Right lobe of liver (tissue), 6 donors: ENCODE results near the gene PLVAP. TPM values are rescaled to one million over a fixed set of nuclear protein-coding genes. Genes with fewer than 3 reads are reported as not detected.

Experiments used
- ATAC-seq, 4 donors: fragments of 200-7000 bp; cut with Tn5 transposase; one replicate each; pipeline ENCODE4 v1.9.1; 2020; ENCODE audit warnings: mild to moderate bottlenecking in 4 of 4, moderate library complexity in 4 of 4
- DNase-seq, 3 donors: peaks; one replicate each; pipeline ENCODE4 v3.0.0-alpha.2; 2020
- H3K27ac ChIP-seq, 3 donors: fragments of 200-600 bp; one replicate each; pipeline ENCODE4 v1.8.0; 2022
- H3K27me3 ChIP-seq, 2 donors: fragments of 200-600 bp; one replicate each; pipeline ENCODE4 v1.8.0; 2022
- H3K36me3 ChIP-seq, 4 donors: fragments of 200-600 bp; sonication (generic) in 1 of 4; one replicate each; pipeline versions ENCODE4 v1.5.1 to v1.8.0; 2017 to 2022; ENCODE audit warnings: control low read depth in 1 of 4
- H3K4me1 ChIP-seq, 4 donors: fragments of 200-600 bp; sonication (generic) in 1 of 4; one replicate each; pipeline versions ENCODE4 v1.5.1 to v1.8.0; 2017 to 2022; ENCODE audit warnings: control low read depth in 1 of 4
- H3K4me3 ChIP-seq, 3 donors: fragments of 200-600 bp; one replicate each; pipeline ENCODE4 v1.8.0; 2022
- H3K9me3 ChIP-seq, 4 donors: fragments of 200-600 bp; sonication (generic) in 1 of 4; one replicate each; pipeline versions ENCODE4 v1.5.1 to v1.8.0; 2017 to 2022; ENCODE audit warnings: control low read depth in 1 of 4
- CTCF ChIP-seq, 4 donors: fragments of 200-600 bp in 3 of 4; fragments of 450-650 bp in 1 of 4; IDR thresholded peaks; one replicate each; pipeline versions ENCODE4 v1.5.1 to v1.8.0; 2016 to 2022; ENCODE audit warnings: antibody characterized with exemption in 4 of 4, mild to moderate bottlenecking in 2 of 4
- POLR2A ChIP-seq: fragments of 450-650 bp; IDR thresholded peaks from one replicate; pipeline ENCODE4 v1.6.1; 2017; ENCODE audit warnings: antibody characterized with exemption, mild to moderate bottlenecking
- whole genome bisulfite sequencing: methylation state at CpG from one replicate; pipeline ENCODE4 v1.1.6; 2018; ENCODE audit warnings: low coverage, low lambda C conversion rate; ENCODE audit not compliant: insufficient coverage; ENCODE audit errors: missing lambda C conversion rate; 5-methylcytosine and 5-hydroxymethylcytosine counted together
- intact Hi-C, 2 donors: fragments of 100-400 bp; cut with DNase I; formaldehyde crosslinking; loops; one replicate each; pipeline versions ENCODE4 v1.11.2 to v1.14.1; 2022
- total RNA-seq, 6 experiments: library from RNA; depleted of rRNA in 2 of 6; stranded (reverse); fragments of >200 nt in 2 of 6; fragmentation: NEBNext Ultra II Directional in 3 of 6; extraction: Animal tissue kit (Norgen Biotek cat#: 25700) in 3 of 6; gene quantifications; one replicate each; pipeline versions ENCODE4 v1.1.0 to v1.2.4, GENCODE V29; 2016 to 2023
- donor health status: DM: no; HTN: yes; CAD: no.
- donor health status: DM: no; HTN: no; CAD: no.
- donor health status: DM: no; HTN: no; CAD: no.
- donor health status: DM: no; HTN: yes; CAD: no.
- donor health status: DM: no; HTN: yes; CAD: no.

PLVAP gene
- total RNA-seq, 6 experiments from 2014 or later: 0.78 to 16.6 (median 4.1) TPM

GRCh38 chr19:17321655-17322489 is 55.3 kb downstream of the PLVAP start:
- Histone ChIP-seq H3K27ac (no peak overlapping the region), H3K36me3 (peaks cover 0 to 16% (median 6%) of the 10 kb centered on the region in 4 donors), H3K4me3 (no peak overlapping the region), H3K27me3 (no peaks in the 10 kb centered on the region), H3K9me3 (no peaks in the 10 kb centered on the region), H3K4me1 (peaks cover 0 to 19% (median 9%) of the 10 kb centered on the region in 4 donors)
- TF ChIP-seq CTCF (IDR thresholded peaks at IDR 0.05) (no peak), POLR2A (no peak)
- intact Hi-C loops: no loop called here
- WGBS: 100% methylated on average over 3 of the region's 19 CpGs
- DNase-seq (no peak), ATAC-seq (no peak)

DNA sequence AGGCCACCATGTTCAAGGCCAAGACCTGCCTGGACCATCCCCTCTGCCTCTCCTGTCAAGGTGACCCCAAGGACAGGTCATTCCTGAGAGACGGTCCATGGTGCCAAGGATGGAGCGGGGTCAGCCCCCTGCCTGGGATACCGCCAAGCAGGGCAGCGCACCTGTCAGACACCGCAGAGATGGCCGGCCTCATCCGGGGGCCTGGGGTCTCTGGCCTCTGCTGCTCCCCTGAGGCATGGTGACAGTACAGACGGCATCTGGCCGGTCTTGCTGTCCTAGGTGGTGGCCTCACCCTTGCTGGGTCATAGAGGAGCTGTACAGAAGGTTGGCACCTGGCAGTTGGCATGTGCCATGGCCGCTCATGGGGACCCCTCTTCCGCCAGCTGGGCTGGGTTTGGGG is 56.7 kb downstream of the PLVAP start:
- no peaks in the 10 kb centered on the region for H3K27me3 ChIP-seq
- H3K9me3 ChIP-seq: no peaks in the 10 kb centered on the region
- H3K4me3 ChIP-seq: no peak overlapping the region
- ATAC-seq: no peak
- TF ChIP-seq CTCF (IDR thresholded peaks at IDR 0.05) (no peak), POLR2A (no peak)
- intact Hi-C loops: no loop called here
- DNase-seq: no peak
- peaks cover 0 to 23% (median 8%) of the 10 kb centered on the region in 4 donors for H3K36me3 ChIP-seq
- H3K27ac ChIP-seq: no peak overlapping the region
- WGBS: no CpG with 5 or more reads among the region's 11 CpGs
- peaks cover 0 to 5% (median 2%) of the 10 kb centered on the region in 4 donors for H3K4me1 ChIP-seq

DNA sequence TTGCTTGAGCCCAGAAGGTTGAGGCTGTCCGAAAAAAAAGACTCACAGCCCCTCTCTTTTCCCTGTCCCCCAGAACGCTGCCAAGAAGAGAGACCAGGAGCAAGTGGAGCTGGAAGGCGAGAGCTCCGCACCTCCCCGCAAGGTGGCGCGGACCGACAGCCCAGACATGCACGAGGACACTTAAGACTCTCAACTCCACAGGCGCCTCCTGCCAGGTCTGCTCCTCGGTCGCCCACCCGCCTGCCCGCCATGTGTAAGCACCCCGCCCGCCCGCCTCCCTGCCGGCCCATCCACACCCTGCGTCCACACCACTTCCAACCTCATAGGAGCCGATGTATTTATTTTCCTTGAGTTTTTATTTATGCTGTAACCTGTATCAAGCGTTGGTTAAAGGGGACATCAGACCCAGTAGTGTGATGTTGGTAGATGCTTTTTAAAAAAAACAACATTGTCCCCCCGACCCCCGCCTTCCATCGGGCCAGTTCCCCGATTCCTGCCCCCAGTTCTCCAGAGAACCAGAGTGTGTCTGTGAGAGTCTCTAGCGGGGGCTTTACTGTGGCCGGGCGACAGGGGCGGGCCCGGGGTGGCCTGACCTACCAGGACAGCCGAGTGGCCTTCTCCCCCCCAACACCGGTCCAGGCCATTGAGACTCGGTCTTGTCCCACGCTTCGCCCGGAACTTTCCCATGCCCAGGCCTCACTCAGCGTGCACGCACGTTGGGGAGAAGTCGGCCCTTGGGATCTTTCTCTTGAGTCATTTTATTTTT is 57.5 kb downstream of the PLVAP start:
- Histone ChIP-seq H3K36me3 (peaks cover 0 to 27% (median 10%) of the 10 kb centered on the region in 4 donors), H3K27ac (no peak overlapping the region), H3K4me1 (no peaks in the 10 kb centered on the region), H3K27me3 (no peaks in the 10 kb centered on the region), H3K4me3 (no peak overlapping the region), H3K9me3 (no peaks in the 10 kb centered on the region)
- DNase-seq (no peak), ATAC-seq (no peak)
- WGBS: 85% methylated on average over 16 of the region's 40 CpGs
- TF ChIP-seq CTCF (IDR thresholded peaks at IDR 0.05) (no peak), POLR2A (no peak)
- intact Hi-C loops: no loop called here

DNA sequence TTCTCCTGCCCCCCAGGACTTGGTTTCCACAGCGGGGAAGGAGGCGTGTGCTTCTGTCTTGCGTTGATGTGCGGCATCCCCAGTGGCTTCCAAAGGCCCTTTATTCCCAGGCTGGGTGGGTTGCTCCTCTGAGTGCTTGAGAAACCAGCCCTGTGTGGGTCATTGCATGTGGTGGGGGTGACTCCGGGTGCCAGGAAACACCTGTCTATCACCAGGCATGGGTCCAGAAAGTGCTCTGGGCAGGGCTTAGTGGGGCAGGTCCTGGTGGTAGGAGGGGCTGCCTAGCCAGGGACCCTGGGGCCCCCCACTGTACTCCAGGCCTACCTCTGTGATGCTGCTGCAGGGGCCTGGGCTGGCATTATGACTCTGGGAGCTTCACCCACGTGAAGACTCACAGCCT is 58.2 kb downstream of the PLVAP start:
- DNase-seq (no peak), ATAC-seq (no peak)
- no peaks in the 10 kb centered on the region for H3K9me3 ChIP-seq
- no peak overlapping the region for H3K4me3 ChIP-seq
- TF ChIP-seq CTCF (IDR thresholded peaks at IDR 0.05) (no peak), POLR2A (no peak)
- no peaks in the 10 kb centered on the region for H3K4me1 ChIP-seq
- no peak overlapping the region for H3K27ac ChIP-seq
- 46% methylated on average over 3 of the region's 6 CpGs for WGBS
- peaks cover 0 to 34% (median 16%) of the 10 kb centered on the region in 4 donors for H3K36me3 ChIP-seq
- intact Hi-C loops: no loop called here
- H3K27me3 ChIP-seq: no peaks in the 10 kb centered on the region
